22Rv1 (cell line): ENCODE data around the gene ACMSD.

Experiments used
- CTCF ChIP-seq: fragments of 450-650 bp; IDR thresholded peaks from 2 replicates; pipeline ENCODE4 v1.5.1; 2017; ENCODE audit warnings: mild to moderate bottlenecking
- ZFX ChIP-seq: fragments of 450-650 bp; IDR thresholded peaks from 2 replicates; pipeline ENCODE4 v1.6.1; 2017; ENCODE audit warnings: antibody characterized with exemption, borderline replicate concordance

- TF ChIP-seq CTCF (no peak), ZFX (no peak)
Measured at GRCh38 chr2:134912361-134912760, 73.9 kb downstream of the ACMSD start.
